Forelimb muscle (tissue), 1 donor: ENCODE measurements around the gene NUDT16L1. TPM values are rescaled to one million over a fixed set of nuclear protein-coding genes. Genes with fewer than 3 reads are reported as not detected.

Experiments used
- DNase-seq: peaks from one replicate; pipeline ENCODE4 v3.0.0-alpha.2; 2013; ENCODE audit warnings: low read depth
- polyA plus RNA-seq: library from polyadenylated mRNA; unstranded; fragments of 120-200 nt; gene quantifications from one replicate; pipeline ENCODE4 v1.2.1, GENCODE V29; 2013; ENCODE audit not compliant: insufficient read length

The NUDT16L1 gene
- polyA plus RNA-seq, 1 donor: 23.3 TPM

GRCh38 chr16:4694642-4695451 is 1.5 kb downstream of the NUDT16L1 start:
- no peak for DNase-seq

GRCh38 chr16:4695473-4696171 is 2.3 kb downstream of the NUDT16L1 start:
- no peak for DNase-seq

GRCh38 chr16:4696172-4696904 is 3.0 kb downstream of the NUDT16L1 start:
- no peak for DNase-seq

GRCh38 chr16:4696905-4697847 is 3.8 kb downstream of the NUDT16L1 start:
- no peak for DNase-seq

GRCh38 chr16:4697848-4698291 is 4.5 kb downstream of the NUDT16L1 start:
- no peak for DNase-seq

GRCh38 chr16:4698321-4699045 is 5.1 kb downstream of the NUDT16L1 start:
- no peak for DNase-seq

GRCh38 chr16:4699046-4699556 is 5.7 kb downstream of the NUDT16L1 start:
- DNase-seq: no peak

GRCh38 chr16:4700380-4700996 is 7.1 kb downstream of the NUDT16L1 start:
- DNase-seq: no peak

GRCh38 chr16:4700997-4701743 is 7.8 kb downstream of the NUDT16L1 start:
- no peak for DNase-seq

GRCh38 chr16:4701791-4702465 is 8.6 kb downstream of the NUDT16L1 start:
- no peak for DNase-seq

- no peak for DNase-seq
Observed at GRCh38 chr16:4702466-4702808, 9.1 kb downstream of the NUDT16L1 start.

GRCh38 chr16:4703906-4704305 is 10.5 kb downstream of the NUDT16L1 start:
- DNase-seq: no peak

GRCh38 chr16:4704491-4704890 is 11.1 kb downstream of the NUDT16L1 start:
- no peak for DNase-seq

GRCh38 chr16:4704913-4705312 is 11.6 kb downstream of the NUDT16L1 start:
- no peak for DNase-seq

- no peak for DNase-seq
Observed at GRCh38 chr16:4706871-4707270, 13.5 kb downstream of the NUDT16L1 start.

- no peak for DNase-seq
Observed at GRCh38 chr16:4709481-4709880, 16.1 kb downstream of the NUDT16L1 start.

- no peak for DNase-seq
Observed at GRCh38 chr16:4713663-4714501, 20.5 kb downstream of the NUDT16L1 start.

- no peak for DNase-seq
Observed at GRCh38 chr16:4714996-4715395, 21.6 kb downstream of the NUDT16L1 start.
